ENCODE data around the gene OTUB1.

OTUB1 gene

DNA sequence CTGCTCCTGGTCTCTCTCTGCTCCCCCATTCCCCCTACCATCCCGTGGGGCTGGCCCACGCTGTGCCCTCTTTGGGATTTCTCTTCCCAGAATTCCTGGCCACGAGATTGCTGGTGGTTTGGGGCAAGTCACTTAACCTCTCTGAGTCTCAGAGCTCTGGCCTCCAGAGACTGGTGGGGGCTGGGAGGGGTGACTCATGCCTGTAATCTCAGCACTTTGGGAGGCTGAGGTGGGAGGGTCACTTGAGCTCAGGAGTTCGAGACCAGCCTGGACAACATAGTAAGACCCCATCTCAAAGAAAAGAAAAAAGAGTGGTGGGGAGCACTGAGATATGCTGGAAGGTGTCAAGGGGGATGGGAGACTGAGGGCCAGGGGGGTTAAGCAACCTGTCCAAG lies 18.3 kb downstream of the OTUB1 start:
- no peak overlapping the region for H3K4me3 ChIP-seq (ENCODE audit: low read depth in 1 of 2, low read length in 2 of 2)
- no peaks in the 10 kb centered on the region for H3K9me3 ChIP-seq (ENCODE audit: control insufficient read depth in 1 of 2, low read length in 2 of 2)
- H3K36me3 ChIP-seq (ENCODE audit: control insufficient read depth in 1 of 2, insufficient read depth in 2 of 2, low read length in 2 of 2): no peaks in the 10 kb centered on the region
- peaks cover 4 to 7% of the 10 kb centered on the region in 2 donors for H3K27me3 ChIP-seq (ENCODE audit: control insufficient read depth in 1 of 2, insufficient read depth in 2 of 2, low read length in 2 of 2)
- H3K4me1 ChIP-seq (ENCODE audit: control insufficient read depth in 1 of 2, insufficient read depth in 2 of 2, low read length in 2 of 2): peaks cover 10 to 16% of the 10 kb centered on the region in 2 donors
- H3K9ac ChIP-seq (ENCODE audit: low read depth in 1 of 2, low read length in 2 of 2): no peak overlapping the region
- no peak overlapping the region for H3K27ac ChIP-seq (ENCODE audit: low read depth, low read length)

DNA sequence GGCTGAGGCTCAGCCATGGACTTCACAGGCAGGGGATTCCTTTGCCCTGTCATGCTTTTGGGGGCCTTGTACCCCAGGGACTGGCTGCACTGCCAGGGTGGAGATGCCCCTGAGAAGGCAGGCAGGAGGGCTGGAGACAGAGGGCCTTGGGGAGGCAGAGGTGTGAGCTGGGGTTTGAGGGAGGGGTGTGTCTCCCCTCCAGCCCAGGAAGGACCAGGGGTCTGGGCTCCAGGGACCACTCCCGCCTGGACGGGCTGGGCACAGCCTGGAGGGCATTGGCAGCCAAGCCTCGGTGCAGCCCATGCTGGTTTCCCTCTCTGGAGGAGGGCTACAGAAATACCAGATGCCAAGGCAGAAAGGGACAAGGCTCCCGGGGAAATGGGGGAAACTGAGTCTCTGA lies 19.5 kb downstream of the OTUB1 start:
- Histone ChIP-seq H3K4me1 (ENCODE audit: control insufficient read depth in 1 of 2, insufficient read depth in 2 of 2, low read length in 2 of 2) (peaks cover 10 to 15% of the 10 kb centered on the region in 2 donors), H3K27ac (ENCODE audit: low read depth, low read length) (no peak overlapping the region), H3K27me3 (ENCODE audit: control insufficient read depth in 1 of 2, insufficient read depth in 2 of 2, low read length in 2 of 2) (peaks cover 4 to 7% of the 10 kb centered on the region in 2 donors), H3K4me3 (ENCODE audit: low read depth in 1 of 2, low read length in 2 of 2) (no peak overlapping the region), H3K36me3 (ENCODE audit: control insufficient read depth in 1 of 2, insufficient read depth in 2 of 2, low read length in 2 of 2) (no peaks in the 10 kb centered on the region), H3K9me3 (ENCODE audit: control insufficient read depth in 1 of 2, low read length in 2 of 2) (peaks cover 0 to 3% of the 10 kb centered on the region in 2 donors), H3K9ac (ENCODE audit: low read depth in 1 of 2, low read length in 2 of 2) (no peak overlapping the region)

DNA sequence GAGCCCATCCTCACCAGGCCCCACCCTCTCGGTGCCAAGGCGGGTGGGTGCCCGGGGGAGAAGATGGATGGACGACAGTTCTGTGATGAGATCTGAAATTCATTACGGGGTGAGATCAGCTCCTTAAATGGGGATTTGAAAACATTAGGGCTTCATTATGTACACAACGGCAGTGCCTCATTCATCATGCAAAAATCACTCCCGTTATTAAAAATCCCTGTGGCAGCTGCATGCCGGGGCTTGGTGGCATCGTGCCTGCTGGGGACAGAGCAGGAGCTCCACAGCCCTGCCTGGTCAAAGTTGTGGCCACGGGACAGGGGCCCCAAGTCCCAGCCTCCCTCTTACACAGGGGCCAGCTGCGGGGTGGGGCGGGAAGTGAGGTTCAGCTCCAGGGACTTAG lies 20.2 kb downstream of the OTUB1 start:
- Histone ChIP-seq H3K27me3 (ENCODE audit: control insufficient read depth in 1 of 2, insufficient read depth in 2 of 2, low read length in 2 of 2) (peaks cover 4 to 7% of the 10 kb centered on the region in 2 donors), H3K9ac (ENCODE audit: low read depth in 1 of 2, low read length in 2 of 2) (no peak overlapping the region), H3K27ac (ENCODE audit: low read depth, low read length) (no peak overlapping the region), H3K36me3 (ENCODE audit: control insufficient read depth in 1 of 2, insufficient read depth in 2 of 2, low read length in 2 of 2) (no peaks in the 10 kb centered on the region), H3K4me3 (ENCODE audit: low read depth in 1 of 2, low read length in 2 of 2) (no peak overlapping the region), H3K9me3 (ENCODE audit: control insufficient read depth in 1 of 2, low read length in 2 of 2) (peaks cover 3% of the 10 kb centered on the region in 2 donors), H3K4me1 (ENCODE audit: control insufficient read depth in 1 of 2, insufficient read depth in 2 of 2, low read length in 2 of 2) (peaks cover 10% of the 10 kb centered on the region in 2 donors)

DNA sequence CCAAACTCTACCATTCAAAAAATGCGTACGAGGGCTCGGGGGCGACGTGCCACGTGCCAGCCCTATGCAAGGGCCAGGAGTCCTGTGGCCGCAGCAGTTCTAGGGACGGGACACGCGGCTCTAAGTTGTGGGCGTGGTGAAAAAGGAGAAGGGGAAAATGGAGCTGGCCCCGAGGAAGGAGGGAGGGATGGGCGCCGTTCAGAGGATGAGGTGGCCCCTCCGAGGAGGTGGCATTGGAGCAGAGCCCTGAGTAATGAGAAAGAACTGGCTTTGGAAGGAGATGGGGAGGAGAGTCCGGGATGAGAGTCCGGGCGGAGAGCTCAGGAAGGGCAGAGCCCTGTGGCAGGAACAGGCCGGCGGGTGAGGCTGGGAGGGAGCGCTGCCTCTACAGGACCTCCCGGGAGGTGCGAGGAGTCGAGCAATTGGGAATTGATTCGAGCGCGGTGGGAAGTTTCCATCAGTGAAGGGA lies 21.0 kb downstream of the OTUB1 start:
- H3K9me3 ChIP-seq (ENCODE audit: control insufficient read depth in 1 of 2, low read length in 2 of 2): peaks cover 3% of the 10 kb centered on the region in 2 donors
- no peak overlapping the region for H3K27ac ChIP-seq (ENCODE audit: low read depth, low read length)
- peak overlapping the region in 1 of 2 donors; percentile 47 for H3K9ac ChIP-seq (ENCODE audit: low read depth in 1 of 2, low read length in 2 of 2)
- H3K36me3 ChIP-seq (ENCODE audit: control insufficient read depth in 1 of 2, insufficient read depth in 2 of 2, low read length in 2 of 2): no peaks in the 10 kb centered on the region
- peak overlapping the region; percentile 47 to 69 for H3K4me3 ChIP-seq (ENCODE audit: low read depth in 1 of 2, low read length in 2 of 2)
- peaks cover 4 to 7% of the 10 kb centered on the region in 2 donors for H3K27me3 ChIP-seq (ENCODE audit: control insufficient read depth in 1 of 2, insufficient read depth in 2 of 2, low read length in 2 of 2)
- peaks cover 10% of the 10 kb centered on the region in 2 donors for H3K4me1 ChIP-seq (ENCODE audit: control insufficient read depth in 1 of 2, insufficient read depth in 2 of 2, low read length in 2 of 2)

DNA sequence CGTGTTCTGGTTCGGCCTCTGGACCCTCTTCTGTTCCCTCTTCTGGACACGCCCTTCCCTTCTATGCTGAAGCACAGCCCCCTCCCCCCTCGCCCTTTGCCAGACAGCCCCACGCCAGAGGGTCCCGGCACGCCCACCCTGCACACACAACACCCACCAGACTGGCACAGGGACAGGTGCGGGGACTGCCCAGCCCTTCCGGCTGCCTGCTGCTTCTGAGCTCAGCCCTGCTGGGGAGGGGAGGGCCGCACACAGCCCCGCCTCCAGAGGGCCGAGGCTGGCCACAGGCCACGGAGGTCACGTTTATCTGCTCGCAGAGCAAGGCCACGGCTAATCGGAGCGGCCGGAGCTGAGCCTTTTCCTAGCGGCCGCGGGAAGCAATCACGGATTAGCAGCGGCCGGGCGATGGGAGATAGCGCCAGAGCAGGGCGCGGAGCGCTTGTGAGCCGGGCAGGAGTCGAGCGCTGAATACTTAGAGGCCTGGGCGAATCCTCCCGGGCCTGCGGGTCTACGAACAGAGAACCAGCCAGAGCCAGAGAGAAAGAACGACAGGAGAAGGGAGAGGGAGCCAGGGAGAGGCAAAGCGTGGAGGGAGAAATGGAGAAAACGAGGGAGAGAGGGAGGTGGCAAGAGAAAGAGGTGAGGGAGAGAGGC lies 21.5 kb downstream of the OTUB1 start:
- Histone ChIP-seq H3K4me1 (ENCODE audit: control insufficient read depth in 1 of 2, insufficient read depth in 2 of 2, low read length in 2 of 2) (peaks cover 10% of the 10 kb centered on the region in 2 donors), H3K27me3 (ENCODE audit: control insufficient read depth in 1 of 2, insufficient read depth in 2 of 2, low read length in 2 of 2) (peaks cover 4 to 7% of the 10 kb centered on the region in 2 donors), H3K36me3 (ENCODE audit: control insufficient read depth in 1 of 2, insufficient read depth in 2 of 2, low read length in 2 of 2) (no peaks in the 10 kb centered on the region), H3K4me3 (ENCODE audit: low read depth in 1 of 2, low read length in 2 of 2) (peak overlapping the region; percentile 47 to 69), H3K9me3 (ENCODE audit: control insufficient read depth in 1 of 2, low read length in 2 of 2) (peaks cover 3% of the 10 kb centered on the region in 2 donors), H3K9ac (ENCODE audit: low read depth in 1 of 2, low read length in 2 of 2) (peak overlapping the region; percentile 6 to 47), H3K27ac (ENCODE audit: low read depth, low read length) (no peak overlapping the region)

DNA sequence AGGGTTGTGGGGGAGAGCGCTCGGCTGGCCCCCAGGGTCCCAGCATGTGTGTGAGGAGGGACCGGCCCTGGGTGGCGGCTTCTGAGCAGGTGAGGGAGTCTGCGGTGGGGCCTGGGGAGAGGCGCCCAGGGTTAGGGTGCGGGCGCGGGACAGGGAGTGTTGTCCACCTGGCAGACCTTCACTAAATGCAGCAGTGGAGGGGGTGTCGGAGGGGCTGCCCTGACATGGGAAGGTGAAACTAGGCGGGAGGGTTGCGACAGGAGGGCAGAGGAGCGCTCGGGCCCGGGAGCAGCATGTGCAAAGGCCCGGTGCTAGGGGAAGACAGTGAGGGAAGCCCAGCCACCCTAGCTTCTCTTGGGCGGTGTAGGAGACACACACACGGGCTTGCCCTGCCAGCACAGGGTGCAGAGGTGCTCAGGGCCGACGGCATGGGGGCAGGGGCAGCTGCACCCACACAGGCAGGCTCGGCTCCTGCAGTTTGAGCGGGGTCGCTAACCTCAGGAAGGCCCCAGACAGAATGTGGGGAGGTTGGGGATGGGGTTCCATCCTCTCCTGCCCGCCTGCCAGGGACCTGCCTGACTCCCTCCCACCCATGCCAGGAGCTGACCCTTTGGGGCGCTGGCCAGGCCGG lies 22.2 kb downstream of the OTUB1 start:
- Histone ChIP-seq H3K9ac (ENCODE audit: low read depth in 1 of 2, low read length in 2 of 2) (no peak overlapping the region), H3K4me3 (ENCODE audit: low read depth in 1 of 2, low read length in 2 of 2) (peak overlapping the region in 1 of 2 donors; percentile 69), H3K27ac (ENCODE audit: low read depth, low read length) (no peak overlapping the region)

DNA sequence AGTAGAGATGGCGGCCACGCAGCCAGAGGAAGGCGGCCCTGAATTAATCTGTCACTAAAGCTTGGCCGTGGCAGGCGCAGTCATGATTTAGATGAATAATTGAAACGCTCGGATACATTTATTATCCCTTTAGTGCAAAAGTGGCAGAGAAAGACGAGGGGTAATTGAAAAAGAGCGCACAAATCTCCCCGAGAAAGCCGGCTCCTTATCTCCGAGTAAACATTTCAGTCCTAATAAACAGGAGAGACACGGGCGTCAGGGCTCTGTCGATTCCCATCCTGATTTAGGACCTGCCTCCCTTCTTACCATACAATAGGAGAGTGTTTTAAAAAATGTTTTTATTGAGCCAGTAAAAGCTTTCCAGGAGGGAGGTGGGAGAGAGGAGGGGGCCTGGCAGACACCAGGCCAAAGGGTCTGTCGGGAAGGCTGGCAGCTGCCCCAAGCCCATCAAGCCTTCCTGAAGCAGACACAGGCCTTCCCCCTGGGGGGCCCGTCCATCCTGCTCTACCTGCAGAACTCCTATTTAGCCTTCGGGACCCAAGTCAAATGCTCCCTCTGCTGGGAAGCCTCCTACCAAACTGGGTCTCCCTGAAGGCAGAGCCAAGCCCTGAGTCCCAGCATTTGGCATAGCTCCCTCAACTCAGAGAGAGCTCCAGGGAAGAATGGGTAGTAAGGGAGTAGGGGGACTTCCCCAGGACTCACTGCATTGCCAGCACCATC lies 22.8 kb downstream of the OTUB1 start:
- Histone ChIP-seq H3K9me3 (ENCODE audit: control insufficient read depth in 1 of 2, low read length in 2 of 2) (peaks cover 3% of the 10 kb centered on the region in 2 donors), H3K4me3 (ENCODE audit: low read depth in 1 of 2, low read length in 2 of 2) (no peak overlapping the region), H3K27ac (ENCODE audit: low read depth, low read length) (no peak overlapping the region), H3K36me3 (ENCODE audit: control insufficient read depth in 1 of 2, insufficient read depth in 2 of 2, low read length in 2 of 2) (no peaks in the 10 kb centered on the region), H3K9ac (ENCODE audit: low read depth in 1 of 2, low read length in 2 of 2) (no peak overlapping the region), H3K27me3 (ENCODE audit: control insufficient read depth in 1 of 2, insufficient read depth in 2 of 2, low read length in 2 of 2) (peaks cover 4 to 7% of the 10 kb centered on the region in 2 donors), H3K4me1 (ENCODE audit: control insufficient read depth in 1 of 2, insufficient read depth in 2 of 2, low read length in 2 of 2) (peaks cover 10% of the 10 kb centered on the region in 2 donors)

More for the DNA sequence above, 22.2 kb downstream of the OTUB1 start:
- Histone ChIP-seq H3K4me1 (ENCODE audit: control insufficient read depth in 1 of 2, insufficient read depth in 2 of 2, low read length in 2 of 2) (peaks cover 10% of the 10 kb centered on the region in 2 donors), H3K27me3 (ENCODE audit: control insufficient read depth in 1 of 2, insufficient read depth in 2 of 2, low read length in 2 of 2) (peaks cover 4 to 7% of the 10 kb centered on the region in 2 donors), H3K9me3 (ENCODE audit: control insufficient read depth in 1 of 2, low read length in 2 of 2) (peaks cover 3% of the 10 kb centered on the region in 2 donors), H3K36me3 (ENCODE audit: control insufficient read depth in 1 of 2, insufficient read depth in 2 of 2, low read length in 2 of 2) (no peaks in the 10 kb centered on the region)

DNA sequence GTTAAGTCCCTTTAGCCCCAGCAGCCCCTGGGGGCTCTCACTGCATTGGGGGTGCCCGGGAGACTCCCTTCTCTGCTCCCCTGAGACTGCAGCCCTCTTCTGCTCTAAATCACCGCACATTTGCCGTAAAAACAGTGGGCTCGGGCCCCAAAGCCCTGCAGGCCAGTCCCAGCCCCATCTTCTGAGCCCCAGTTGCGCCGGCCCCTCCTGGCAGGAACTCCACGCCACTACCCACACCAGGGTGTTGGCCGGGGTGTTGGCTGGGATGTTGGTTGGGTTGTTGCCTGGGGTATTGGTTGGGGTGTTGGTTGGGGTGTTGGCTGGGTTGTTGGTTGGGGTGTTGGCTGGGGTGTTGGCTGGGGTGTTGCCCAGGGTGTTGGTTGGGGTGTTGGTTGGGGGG lies 23.5 kb downstream of the OTUB1 start:
- Histone ChIP-seq H3K4me1 (ENCODE audit: control insufficient read depth in 1 of 2, insufficient read depth in 2 of 2, low read length in 2 of 2) (peaks cover 10% of the 10 kb centered on the region in 2 donors), H3K27me3 (ENCODE audit: control insufficient read depth in 1 of 2, insufficient read depth in 2 of 2, low read length in 2 of 2) (peaks cover 4 to 7% of the 10 kb centered on the region in 2 donors), H3K9me3 (ENCODE audit: control insufficient read depth in 1 of 2, low read length in 2 of 2) (peaks cover 3% of the 10 kb centered on the region in 2 donors), H3K27ac (ENCODE audit: low read depth, low read length) (no peak overlapping the region), H3K9ac (ENCODE audit: low read depth in 1 of 2, low read length in 2 of 2) (no peak overlapping the region), H3K36me3 (ENCODE audit: control insufficient read depth in 1 of 2, insufficient read depth in 2 of 2, low read length in 2 of 2) (no peaks in the 10 kb centered on the region), H3K4me3 (ENCODE audit: low read depth in 1 of 2, low read length in 2 of 2) (no peak overlapping the region)

DNA sequence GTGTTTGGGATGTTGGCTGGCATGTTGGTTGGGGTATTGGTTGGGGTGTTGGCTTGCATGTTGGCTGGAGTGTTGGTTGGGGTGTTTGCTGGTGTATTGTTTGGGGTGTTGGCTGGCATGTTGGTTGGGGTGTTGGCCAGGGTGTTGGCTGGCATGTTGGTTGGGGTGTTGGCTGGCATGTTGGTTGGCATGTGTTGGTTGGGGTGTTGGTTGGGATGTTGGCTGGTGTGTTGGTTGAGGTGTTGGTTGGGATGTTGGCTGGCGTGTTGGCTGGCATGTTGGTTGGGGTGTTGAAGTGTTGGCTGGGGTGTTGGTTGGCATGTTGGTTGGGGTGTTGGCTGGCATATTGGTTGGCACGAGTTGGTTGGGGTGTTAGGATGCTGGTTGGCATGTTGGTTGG lies 24.5 kb downstream of the OTUB1 start:
- no peak overlapping the region for H3K27ac ChIP-seq (ENCODE audit: low read depth, low read length)
- peaks cover 3% of the 10 kb centered on the region in 2 donors for H3K9me3 ChIP-seq (ENCODE audit: control insufficient read depth in 1 of 2, low read length in 2 of 2)
- peaks cover 4% of the 10 kb centered on the region in 2 donors for H3K27me3 ChIP-seq (ENCODE audit: control insufficient read depth in 1 of 2, insufficient read depth in 2 of 2, low read length in 2 of 2)
- H3K36me3 ChIP-seq (ENCODE audit: control insufficient read depth in 1 of 2, insufficient read depth in 2 of 2, low read length in 2 of 2): no peaks in the 10 kb centered on the region
- no peak overlapping the region for H3K9ac ChIP-seq (ENCODE audit: low read depth in 1 of 2, low read length in 2 of 2)
- H3K4me1 ChIP-seq (ENCODE audit: control insufficient read depth in 1 of 2, insufficient read depth in 2 of 2, low read length in 2 of 2): peaks cover 10% of the 10 kb centered on the region in 2 donors
- no peak overlapping the region for H3K4me3 ChIP-seq (ENCODE audit: low read depth in 1 of 2, low read length in 2 of 2)

DNA sequence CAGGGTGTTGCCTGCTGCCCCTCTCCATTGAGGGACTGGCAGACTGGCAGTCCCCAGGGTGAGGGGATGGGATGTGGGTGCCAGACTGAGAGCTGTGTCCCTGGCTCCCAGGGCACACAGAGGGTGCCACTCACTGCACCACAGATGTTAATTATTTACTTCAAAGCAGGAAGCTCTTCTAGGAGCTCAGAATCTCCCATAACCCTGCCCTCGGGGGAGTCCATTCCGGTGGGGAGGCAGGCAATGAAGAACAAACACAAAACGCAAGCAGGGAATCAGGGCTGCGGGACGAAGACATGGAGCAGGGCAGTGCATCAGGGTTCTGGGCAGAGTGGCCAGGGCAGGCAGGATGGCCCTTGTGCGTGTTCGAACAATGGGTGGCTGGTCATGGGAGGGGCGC lies 25.1 kb downstream of the OTUB1 start:
- H3K27ac ChIP-seq (ENCODE audit: low read depth, low read length): no peak overlapping the region
- peaks cover 3% of the 10 kb centered on the region in 2 donors for H3K9me3 ChIP-seq (ENCODE audit: control insufficient read depth in 1 of 2, low read length in 2 of 2)
- no peak overlapping the region for H3K4me3 ChIP-seq (ENCODE audit: low read depth in 1 of 2, low read length in 2 of 2)
- peaks cover 10% of the 10 kb centered on the region in 2 donors for H3K4me1 ChIP-seq (ENCODE audit: control insufficient read depth in 1 of 2, insufficient read depth in 2 of 2, low read length in 2 of 2)
- peaks cover under 1 to 3% of the 10 kb centered on the region in 2 donors for H3K27me3 ChIP-seq (ENCODE audit: control insufficient read depth in 1 of 2, insufficient read depth in 2 of 2, low read length in 2 of 2)
- H3K36me3 ChIP-seq (ENCODE audit: control insufficient read depth in 1 of 2, insufficient read depth in 2 of 2, low read length in 2 of 2): no peaks in the 10 kb centered on the region
- H3K9ac ChIP-seq (ENCODE audit: low read depth in 1 of 2, low read length in 2 of 2): no peak overlapping the region

Measured in duodenal mucosa (tissue), 2 donors.